Effector memory CD4-positive, alpha-beta T cell (primary cell): ENCODE results near the gene SMIM5.

Experiments
- DNase-seq, 3 donors: peaks; one replicate each; pipeline ENCODE4 v3.0.0-alpha.2; 2020
- H3K27ac ChIP-seq: 2 replicates; pipeline ENCODE4 v1.7.0; 2013; ENCODE audit warnings: mild to moderate bottlenecking, low read length, moderate library complexity; ENCODE audit not compliant: insufficient read depth, poor library complexity, severe bottlenecking
- H3K27me3 ChIP-seq: replicated peaks from 2 replicates; pipeline ENCODE4 v1.7.0; 2013; ENCODE audit warnings: mild to moderate bottlenecking, low read length; ENCODE audit not compliant: insufficient read depth, control insufficient read depth, poor library complexity, severe bottlenecking
- H3K36me3 ChIP-seq: 2 replicates; pipeline ENCODE4 v1.7.0; 2013; ENCODE audit warnings: mild to moderate bottlenecking, low read length, moderate library complexity; ENCODE audit not compliant: control insufficient read depth, insufficient read depth
- H3K4me1 ChIP-seq: 2 replicates; pipeline ENCODE4 v1.7.0; 2013; ENCODE audit warnings: low read length, mild to moderate bottlenecking; ENCODE audit not compliant: control insufficient read depth, insufficient read depth, poor library complexity, severe bottlenecking
- H3K4me3 ChIP-seq: 2 replicates; pipeline ENCODE4 v1.7.0; 2013; ENCODE audit warnings: low read length, low read depth, mild to moderate bottlenecking; ENCODE audit not compliant: insufficient read depth, poor library complexity, severe bottlenecking
- H3K9me3 ChIP-seq: 2 replicates; pipeline ENCODE4 v1.7.0; 2013; ENCODE audit warnings: mild to moderate bottlenecking, low read length, moderate library complexity; ENCODE audit not compliant: control insufficient read depth

The SMIM5 gene

GRCh38 chr17:75624714-75625345 lies 8.4 kb upstream of the SMIM5 start:
- no peaks in the 10 kb centered on the region for H3K36me3 ChIP-seq
- H3K4me3 ChIP-seq = no peak overlapping the region
- no peaks in the 10 kb centered on the region for H3K27me3 ChIP-seq
- no peak overlapping the region for H3K27ac ChIP-seq
- no peaks in the 10 kb centered on the region for H3K9me3 ChIP-seq
- no peak for DNase-seq
- H3K4me1 ChIP-seq = no peaks in the 10 kb centered on the region

- H3K9me3 ChIP-seq = no peaks in the 10 kb centered on the region
- no peak overlapping the region for H3K27ac ChIP-seq
- H3K27me3 ChIP-seq = no peaks in the 10 kb centered on the region
- no peak for DNase-seq
- no peaks in the 10 kb centered on the region for H3K4me1 ChIP-seq
- H3K36me3 ChIP-seq = no peaks in the 10 kb centered on the region
- no peak overlapping the region for H3K4me3 ChIP-seq
Observed at GRCh38 chr17:75625813-75626486, 7.3 kb upstream of the SMIM5 start.

GRCh38 chr17:75626496-75627038 lies 6.7 kb upstream of the SMIM5 start:
- no peaks in the 10 kb centered on the region for H3K4me1 ChIP-seq
- no peaks in the 10 kb centered on the region for H3K27me3 ChIP-seq
- DNase-seq = no peak
- no peak overlapping the region for H3K4me3 ChIP-seq
- no peaks in the 10 kb centered on the region for H3K9me3 ChIP-seq
- no peaks in the 10 kb centered on the region for H3K36me3 ChIP-seq
- H3K27ac ChIP-seq = no peak overlapping the region

GRCh38 chr17:75627094-75627493 lies 6.1 kb upstream of the SMIM5 start:
- DNase-seq = no peak
- no peaks in the 10 kb centered on the region for H3K36me3 ChIP-seq
- no peaks in the 10 kb centered on the region for H3K4me1 ChIP-seq
- no peaks in the 10 kb centered on the region for H3K9me3 ChIP-seq
- H3K27ac ChIP-seq = no peak overlapping the region
- no peaks in the 10 kb centered on the region for H3K27me3 ChIP-seq
- H3K4me3 ChIP-seq = no peak overlapping the region

- DNase-seq = no peak
- no peak overlapping the region for H3K27ac ChIP-seq
- no peaks in the 10 kb centered on the region for H3K9me3 ChIP-seq
- peaks cover 6% of the 10 kb centered on the region for H3K4me1 ChIP-seq
- no peak overlapping the region for H3K4me3 ChIP-seq
- H3K27me3 ChIP-seq = no peaks in the 10 kb centered on the region
- H3K36me3 ChIP-seq = no peaks in the 10 kb centered on the region
Observed at GRCh38 chr17:75628425-75628824, 4.8 kb upstream of the SMIM5 start.

GRCh38 chr17:75629157-75629556 lies 4.1 kb upstream of the SMIM5 start:
- Histone ChIP-seq H3K27ac (no peak overlapping the region), H3K27me3 (no peaks in the 10 kb centered on the region), H3K4me1 (peaks cover 6% of the 10 kb centered on the region), H3K4me3 (no peak overlapping the region), H3K36me3 (no peaks in the 10 kb centered on the region), H3K9me3 (no peaks in the 10 kb centered on the region)
- no peak for DNase-seq

GRCh38 chr17:75630071-75630917 lies 2.9 kb upstream of the SMIM5 start:
- no peaks in the 10 kb centered on the region for H3K9me3 ChIP-seq
- H3K36me3 ChIP-seq = no peaks in the 10 kb centered on the region
- H3K27ac ChIP-seq = no peak overlapping the region
- no peaks in the 10 kb centered on the region for H3K27me3 ChIP-seq
- H3K4me1 ChIP-seq = peaks cover 6% of the 10 kb centered on the region
- no peak overlapping the region for H3K4me3 ChIP-seq
- no peak for DNase-seq

- no peak for DNase-seq
- H3K27ac ChIP-seq = no peak overlapping the region
- H3K36me3 ChIP-seq = no peaks in the 10 kb centered on the region
- H3K9me3 ChIP-seq = no peaks in the 10 kb centered on the region
- H3K4me3 ChIP-seq = no peak overlapping the region
- no peaks in the 10 kb centered on the region for H3K27me3 ChIP-seq
- peaks cover 6% of the 10 kb centered on the region for H3K4me1 ChIP-seq
Observed at GRCh38 chr17:75631353-75631752, 1.9 kb upstream of the SMIM5 start.

GRCh38 chr17:75632428-75632827 lies 806 bp upstream of the SMIM5 start:
- no peaks in the 10 kb centered on the region for H3K9me3 ChIP-seq
- H3K36me3 ChIP-seq = no peaks in the 10 kb centered on the region
- no peak for DNase-seq
- no peak overlapping the region for H3K27ac ChIP-seq
- peaks cover 6% of the 10 kb centered on the region for H3K4me1 ChIP-seq
- H3K4me3 ChIP-seq = no peak overlapping the region
- H3K27me3 ChIP-seq = no peaks in the 10 kb centered on the region
